Subcutaneous abdominal adipose tissue (tissue), 5 donors: ENCODE data around the gene COX6A2.
"Not testable (repeated sequence)": the region's sequence is repeated elsewhere in the genome, so short reads cannot be mapped to it uniquely, and the experiment has no call there.

Experiments
- H3K27ac ChIP-seq: one replicate; pipeline ENCODE4 v1.7.0; 2013; ENCODE audit warnings: low read depth, mild to moderate bottlenecking, inconsistent platforms, low read length, moderate library complexity
- H3K27me3 ChIP-seq, 5 donors: one replicate each; pipeline ENCODE4 v1.7.0; 2013; ENCODE audit warnings: low read length in 5 of 5, inconsistent platforms in 1 of 5; ENCODE audit not compliant: control insufficient read depth in 5 of 5, insufficient read depth in 4 of 5
- H3K36me3 ChIP-seq, 5 donors: one replicate each; pipeline ENCODE4 v1.7.0; 2013; ENCODE audit warnings: low read length in 5 of 5; ENCODE audit not compliant: control insufficient read depth in 5 of 5, insufficient read depth in 5 of 5
- H3K4me1 ChIP-seq, 5 donors: one replicate each; pipeline ENCODE4 v1.7.0; 2013; ENCODE audit warnings: low read length in 5 of 5, mild to moderate bottlenecking in 3 of 5, moderate library complexity in 1 of 5; ENCODE audit not compliant: control insufficient read depth in 5 of 5, insufficient read depth in 5 of 5
- H3K4me3 ChIP-seq, 5 donors: one replicate each; pipeline ENCODE4 v1.7.0; 2013; ENCODE audit warnings: low read length in 5 of 5, low read depth in 1 of 5
- H3K9ac ChIP-seq, 5 donors: one replicate each; pipeline ENCODE4 v1.7.0; 2013; ENCODE audit warnings: low read length in 5 of 5, mild to moderate bottlenecking in 4 of 5, moderate library complexity in 3 of 5
- H3K9me3 ChIP-seq, 5 donors: one replicate each; pipeline ENCODE4 v1.7.0; 2013; ENCODE audit warnings: low read length in 5 of 5; ENCODE audit not compliant: control insufficient read depth in 5 of 5
- donor health status: healthy.
- donor health status: healthy.
- donor health status: healthy.
- donor health status: healthy.
- donor health status: healthy.

The COX6A2 gene

DNA sequence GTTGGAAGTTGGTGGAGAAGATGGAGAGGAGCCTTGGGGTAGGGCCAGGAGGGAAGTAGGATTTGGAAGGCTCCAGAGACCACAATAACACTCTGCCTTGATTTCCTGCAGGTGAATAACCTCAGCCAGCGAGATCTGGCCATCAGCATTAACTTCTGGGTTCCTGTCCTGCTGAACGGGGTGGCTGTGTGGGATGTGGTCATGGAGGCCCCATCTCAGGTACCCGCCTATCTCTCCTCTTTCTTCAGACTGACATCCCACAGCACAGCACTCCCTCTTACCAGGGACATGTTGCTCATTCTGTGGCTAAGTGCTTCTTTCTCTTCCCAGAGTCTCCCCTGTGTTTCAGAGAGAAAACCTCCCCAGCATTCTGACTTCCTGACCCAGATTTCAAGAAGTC, 4.9 kb downstream of the COX6A2 start:
- no peak overlapping the region for H3K27ac ChIP-seq
- H3K9ac ChIP-seq: no peak overlapping the region
- no peaks in the 10 kb centered on the region for H3K36me3 ChIP-seq
- no peaks in the 10 kb centered on the region for H3K9me3 ChIP-seq
- peaks cover 2 to 15% (median 4%) of the 10 kb centered on the region in 5 donors for H3K27me3 ChIP-seq
- H3K4me1 ChIP-seq: peaks cover 2 to 11% (median 9%) of the 10 kb centered on the region in 5 donors
- no peak overlapping the region for H3K4me3 ChIP-seq

DNA sequence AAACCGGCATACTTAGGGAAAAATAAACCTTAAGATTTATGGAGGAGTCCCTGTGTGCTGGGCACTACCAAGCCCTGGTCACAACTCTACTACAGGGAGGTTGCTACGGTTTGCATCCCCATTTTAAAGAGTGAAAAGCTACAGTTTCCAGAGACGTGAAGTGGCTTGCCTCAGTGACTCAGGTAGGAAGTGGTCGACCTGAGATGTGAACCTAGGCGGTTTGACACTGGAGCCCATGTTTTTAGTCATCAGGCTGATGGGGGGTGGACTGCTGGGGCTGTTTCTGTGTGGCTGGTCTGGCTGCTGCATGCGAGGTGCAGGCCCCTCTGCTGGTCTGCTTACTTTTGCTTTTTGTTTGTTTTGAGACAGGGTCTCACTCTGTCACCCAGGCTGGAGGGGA, 6.6 kb downstream of the COX6A2 start:
- Histone ChIP-seq H3K27ac (no peak overlapping the region), H3K9ac (no peak overlapping the region), H3K9me3 (no peaks in the 10 kb centered on the region), H3K36me3 (no peaks in the 10 kb centered on the region), H3K4me1 (no peaks in the 10 kb centered on the region), H3K27me3 (peaks cover 2 to 16% (median 4%) of the 10 kb centered on the region in 5 donors), H3K4me3 (no peak overlapping the region)

DNA sequence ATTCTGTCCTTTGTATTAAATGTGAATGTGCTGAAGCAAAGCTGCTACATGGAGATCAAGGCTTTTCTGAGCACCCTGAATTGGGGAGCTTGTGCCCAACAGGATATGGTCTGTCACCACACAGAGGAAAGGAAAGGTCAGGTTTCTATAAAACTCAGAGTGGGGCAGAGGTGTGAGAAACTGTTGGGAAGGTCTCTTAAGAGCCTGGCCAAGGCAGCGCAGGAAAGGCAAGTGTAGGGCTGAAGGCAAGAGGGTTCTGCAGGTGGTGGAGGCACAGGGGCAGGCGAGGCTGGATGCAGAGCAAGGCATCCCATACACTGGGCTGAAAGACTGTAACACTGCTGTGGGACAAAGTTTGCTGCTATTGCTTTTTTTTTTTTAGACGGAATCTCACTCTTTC, 8.1 kb downstream of the COX6A2 start:
- Histone ChIP-seq H3K4me3 (no peak overlapping the region), H3K4me1 (no peaks in the 10 kb centered on the region), H3K9ac (no peak overlapping the region), H3K27ac (no peak overlapping the region), H3K36me3 (no peaks in the 10 kb centered on the region), H3K27me3 (peaks cover 2 to 16% (median 4%) of the 10 kb centered on the region in 5 donors), H3K9me3 (no peaks in the 10 kb centered on the region)

DNA sequence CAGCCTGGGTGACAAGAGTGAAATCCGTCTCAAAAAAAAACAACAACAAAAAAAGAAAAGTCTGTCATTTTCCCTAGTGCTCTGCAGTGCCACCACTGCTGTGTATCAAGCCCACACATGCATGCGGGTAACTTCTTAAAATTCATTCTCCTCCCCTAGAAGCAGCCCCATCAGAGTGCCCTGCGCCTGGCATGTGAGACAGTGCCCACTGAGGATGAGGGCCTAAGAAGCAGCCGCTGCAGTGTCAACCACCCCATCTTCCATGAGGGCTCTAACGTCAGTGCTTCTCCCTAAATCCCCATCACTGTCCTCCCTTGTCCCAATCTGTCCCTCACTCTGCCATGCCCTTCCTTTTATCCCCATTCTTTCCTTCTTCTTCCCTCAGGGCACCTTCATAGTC, 10.2 kb downstream of the COX6A2 start:
- H3K36me3 ChIP-seq: no peaks in the 10 kb centered on the region
- H3K27ac ChIP-seq: no peak overlapping the region
- no peak overlapping the region for H3K9ac ChIP-seq
- no peaks in the 10 kb centered on the region for H3K9me3 ChIP-seq
- peaks cover 1 to 13% (median 5%) of the 10 kb centered on the region in 5 donors for H3K27me3 ChIP-seq
- no peak overlapping the region for H3K4me3 ChIP-seq
- H3K4me1 ChIP-seq: no peaks in the 10 kb centered on the region

DNA sequence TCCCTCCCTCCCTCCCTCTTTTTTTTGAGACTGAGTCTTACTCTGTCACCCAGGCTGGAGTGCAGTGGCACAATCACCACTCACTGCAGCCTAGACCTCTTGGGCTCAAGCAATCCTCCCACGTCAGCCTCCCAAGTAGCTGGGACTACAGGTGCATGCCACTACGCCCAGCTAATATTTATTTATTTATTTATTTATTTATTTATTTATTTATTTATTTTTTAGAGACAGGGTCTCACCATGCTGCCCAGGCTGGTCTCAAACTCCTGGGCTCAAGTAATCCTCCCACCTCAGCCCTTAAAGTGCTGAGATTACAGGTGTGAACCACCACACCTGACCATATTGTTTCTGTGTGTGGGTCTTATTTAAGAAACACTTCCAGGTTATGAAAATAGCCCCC, 11.1 kb downstream of the COX6A2 start:
- not testable (repeated sequence) for H3K4me1 ChIP-seq, H3K27me3 ChIP-seq, H3K9me3 ChIP-seq, H3K36me3 ChIP-seq, H3K4me3 ChIP-seq, H3K9ac ChIP-seq, H3K27ac ChIP-seq

DNA sequence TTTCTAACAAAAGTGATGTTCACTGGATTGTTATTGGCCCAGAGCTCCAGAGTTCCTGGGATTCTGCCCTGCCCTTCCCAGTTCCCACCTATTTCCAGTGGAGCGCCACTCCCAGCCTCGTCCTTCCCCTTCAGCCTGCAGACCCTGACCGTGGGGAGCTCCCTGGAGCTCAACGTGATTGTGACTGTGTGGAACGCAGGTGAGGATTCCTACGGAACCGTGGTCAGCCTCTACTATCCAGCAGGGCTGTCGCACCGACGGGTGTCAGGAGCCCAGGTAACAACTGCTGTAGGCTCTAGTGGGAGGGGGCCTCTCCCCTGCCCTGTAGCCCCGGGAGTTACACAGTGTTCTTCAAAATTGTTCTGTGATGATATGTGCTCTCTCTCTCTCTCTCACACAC, 11.8 kb downstream of the COX6A2 start:
- H3K4me1 ChIP-seq: no peaks in the 10 kb centered on the region
- H3K27ac ChIP-seq: no peak overlapping the region
- H3K36me3 ChIP-seq: no peaks in the 10 kb centered on the region
- peaks cover 0 to 9% (median 2%) of the 10 kb centered on the region in 5 donors for H3K27me3 ChIP-seq
- H3K9me3 ChIP-seq: no peaks in the 10 kb centered on the region
- no peak overlapping the region for H3K4me3 ChIP-seq
- no peak overlapping the region for H3K9ac ChIP-seq

DNA sequence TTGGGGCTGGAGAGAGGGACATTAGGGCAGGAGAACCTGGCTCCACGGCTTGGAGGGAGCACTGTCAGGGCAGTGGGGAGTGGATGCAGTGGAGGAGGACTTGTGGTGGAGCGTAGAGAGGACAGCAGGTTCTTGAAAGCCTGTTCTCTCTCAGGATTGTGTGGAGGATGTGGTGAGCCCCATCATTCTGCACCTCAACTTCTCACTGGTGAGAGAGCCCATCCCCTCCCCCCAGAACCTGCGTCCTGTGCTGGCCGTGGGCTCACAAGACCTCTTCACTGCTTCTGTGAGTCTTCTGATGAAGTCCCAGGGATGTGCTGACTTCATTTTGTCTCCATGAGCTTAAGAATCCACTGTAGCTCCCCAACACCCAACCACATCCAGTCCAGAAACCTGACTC, 13.5 kb downstream of the COX6A2 start:
- H3K36me3 ChIP-seq: no peaks in the 10 kb centered on the region
- H3K9me3 ChIP-seq: no peaks in the 10 kb centered on the region
- no peak overlapping the region for H3K9ac ChIP-seq
- peaks cover 0 to 12% (median 2%) of the 10 kb centered on the region in 5 donors for H3K27me3 ChIP-seq
- H3K4me3 ChIP-seq: no peak overlapping the region
- H3K4me1 ChIP-seq: no peaks in the 10 kb centered on the region
- no peak overlapping the region for H3K27ac ChIP-seq

DNA sequence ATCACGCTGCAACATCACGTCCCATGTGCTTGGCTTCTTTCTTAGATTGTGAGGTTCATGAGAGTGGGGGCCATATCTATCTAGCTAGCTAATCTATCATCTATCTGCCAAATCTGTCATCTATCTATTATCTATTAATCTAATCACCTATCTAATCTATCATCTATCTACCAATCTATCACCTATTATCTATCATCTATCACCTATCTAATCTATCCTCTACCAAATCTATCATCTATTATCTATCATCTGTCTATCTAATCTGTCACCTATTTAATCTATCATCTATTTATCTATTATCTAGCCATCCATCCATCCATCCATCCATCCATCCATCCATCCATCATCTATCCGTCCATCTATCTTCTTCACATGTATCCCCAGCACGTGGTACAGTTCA, 14.2 kb downstream of the COX6A2 start:
- no peak overlapping the region for H3K9ac ChIP-seq
- no peak overlapping the region for H3K27ac ChIP-seq
- no peaks in the 10 kb centered on the region for H3K9me3 ChIP-seq
- no peaks in the 10 kb centered on the region for H3K4me1 ChIP-seq
- H3K36me3 ChIP-seq: no peaks in the 10 kb centered on the region
- H3K4me3 ChIP-seq: no peak overlapping the region
- peaks cover 0 to 12% (median 2%) of the 10 kb centered on the region in 5 donors for H3K27me3 ChIP-seq

DNA sequence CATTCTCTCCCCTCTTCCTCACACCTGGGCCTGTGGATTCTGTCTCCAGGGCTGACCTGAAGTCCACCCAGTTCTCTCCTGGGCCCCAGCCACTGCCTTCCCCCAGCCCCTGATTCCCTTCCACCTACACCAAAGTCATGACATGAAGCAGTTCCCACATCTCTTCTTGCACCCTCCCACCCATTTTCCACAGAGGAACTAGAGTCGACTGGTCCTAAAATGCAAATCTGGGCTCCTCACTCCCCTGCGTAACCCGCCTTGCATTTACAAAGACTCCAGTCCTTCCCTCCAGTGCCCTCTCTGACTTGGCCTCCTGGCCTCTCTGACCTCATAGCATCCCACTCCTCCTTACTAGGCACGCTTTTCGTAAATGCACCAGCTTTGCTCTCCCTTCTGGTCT, 14.8 kb downstream of the COX6A2 start:
- Histone ChIP-seq H3K36me3 (no peaks in the 10 kb centered on the region), H3K4me3 (no peak overlapping the region), H3K9me3 (no peaks in the 10 kb centered on the region), H3K9ac (no peak overlapping the region), H3K27me3 (peaks cover 0 to 12% (median 2%) of the 10 kb centered on the region in 5 donors), H3K27ac (no peak overlapping the region), H3K4me1 (no peaks in the 10 kb centered on the region)

DNA sequence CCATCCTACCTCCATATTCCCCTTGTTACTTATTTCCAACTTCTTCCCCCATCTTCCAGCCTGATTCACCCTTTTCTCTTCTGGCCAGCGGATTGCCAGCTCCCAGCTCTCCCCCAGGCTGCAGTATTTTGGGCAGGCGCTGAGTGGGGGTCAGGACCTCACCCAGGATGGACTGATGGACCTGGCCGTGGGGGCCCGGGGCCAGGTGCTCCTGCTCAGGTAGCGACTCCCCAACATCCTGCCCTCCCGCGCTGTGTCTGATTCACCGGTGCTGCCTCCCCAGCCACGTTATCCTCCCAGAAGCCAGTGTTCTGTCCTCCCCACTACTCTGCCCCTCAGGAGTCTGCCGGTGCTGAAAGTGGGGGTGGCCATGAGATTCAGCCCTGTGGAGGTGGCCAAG, 15.4 kb downstream of the COX6A2 start:
- Histone ChIP-seq H3K9ac (no peak overlapping the region), H3K27me3 (peaks cover 0 to 12% (median 0%) of the 10 kb centered on the region in 5 donors), H3K36me3 (no peaks in the 10 kb centered on the region), H3K27ac (no peak overlapping the region), H3K4me1 (no peaks in the 10 kb centered on the region), H3K9me3 (no peaks in the 10 kb centered on the region), H3K4me3 (no peak overlapping the region)
